A549 (cell line): ENCODE data around the gene HARBI1. TPM values are rescaled to one million over a fixed set of nuclear protein-coding genes. Genes with fewer than 3 reads are reported as not detected.

ENCODE experiments used
- ATAC-seq, 2 experiments: fragments of 200-7000 bp in 1 of 2; fragments of >200 bp in 1 of 2; cut with Nextera tagmentation in 1 of 2; cut with Tn5 transposase in 1 of 2; 3 replicates each; pipeline versions ENCODE4 v1.8.0 to v1.9.1; 2018 to 2020; ENCODE audit warnings: mild to moderate bottlenecking in 1 of 2, moderate library complexity in 1 of 2
- CTCF ChIA-PET: fragments of 300-600 bp; sonication (Branson Sonifier 250); formaldehyde crosslinking; extraction: SDS; loops from one replicate; lab custom pipeline; 2021; ENCODE audit warnings: antibody characterized with exemption, inconsistent platforms; lab: Yijun Ruan, JAX
- POLR2A ChIA-PET: fragments of 350-600 bp; formaldehyde crosslinking; extraction: SDS; loops from one replicate; lab custom pipeline; 2021; ENCODE audit warnings: antibody characterized with exemption, inconsistent platforms; lab: Yijun Ruan, JAX
- DNase-seq, 2 experiments: peaks; one replicate each; pipeline versions ENCODE4 v3.0.0 to v3.0.0-alpha.2; 2011 to 2016; ENCODE audit warnings: low read depth in 1 of 2, low spot score in 1 of 2
- FAIRE-seq: peaks from 2 replicates; lab custom pipeline; 2011; peaks lifted over from hg19 to GRCh38; lab: Jason Lieb, UNC
- H3K27ac ChIP-seq, 2 experiments: fragments of >200 bp; sonication (Bioruptor Twin); formaldehyde crosslinking; 3 replicates each; pipeline ENCODE4 v1.5.1; 2016 to 2017
- H3K4me1 ChIP-seq: fragments of >200 bp; sonication (Bioruptor Twin); formaldehyde crosslinking; 3 replicates; pipeline ENCODE4 v1.6.1; 2016
- H3K4me2 ChIP-seq: fragments of >200 bp; sonication (Bioruptor Twin); formaldehyde crosslinking; 3 replicates; pipeline ENCODE4 v1.6.1; 2016
- H3K4me3 ChIP-seq: fragments of >200 bp; sonication (Bioruptor Twin); formaldehyde crosslinking; 3 replicates; pipeline ENCODE4 v1.5.1; 2016
- H3K9me3 ChIP-seq: fragments of >200 bp; sonication (Bioruptor Twin); formaldehyde crosslinking; 3 replicates; pipeline ENCODE4 v1.6.1; 2016
- CHD4 ChIP-seq: fragments of 200-600 bp; sonication (generic); IDR thresholded peaks from 2 replicates; pipeline ENCODE4 v1.6.1; 2016; ENCODE audit warnings: antibody characterized with exemption, mild to moderate bottlenecking, borderline replicate concordance
- EHMT2 ChIP-seq: fragments of 200-600 bp; sonication (generic); IDR thresholded peaks from 2 replicates; pipeline ENCODE4 v1.6.1; 2016; ENCODE audit warnings: antibody characterized with exemption, low read depth, mild to moderate bottlenecking, moderate library complexity
- ESRRA ChIP-seq: fragments of 150-350 bp; IDR thresholded peaks from 2 replicates; pipeline ENCODE4 v1.6.1; 2014; ENCODE audit warnings: mild to moderate bottlenecking, low read length, borderline replicate concordance
- FOSL2 ChIP-seq, 2 experiments: fragments of 450-650 bp in 1 of 2; fragments of >200 bp in 1 of 2; sonication (Bioruptor Twin) in 1 of 2; formaldehyde crosslinking; IDR thresholded peaks; 2 replicates each; pipeline versions ENCODE4 v1.5.0 to v1.6.1; 2016 to 2020; ENCODE audit warnings: mild to moderate bottlenecking in 1 of 2, moderate library complexity in 1 of 2
- FOXS1 ChIP-seq: fragments of 250-450 bp; sonication (Bioruptor Pico); IDR thresholded peaks from 2 replicates; pipeline ENCODE4 v1.5.0; 2020; ENCODE audit warnings: mild to moderate bottlenecking, moderate library complexity
- HOXA7 ChIP-seq: fragments of 250-450 bp; sonication (Bioruptor Pico); IDR thresholded peaks from 2 replicates; pipeline ENCODE4 v1.5.0; 2020; ENCODE audit warnings: mild to moderate bottlenecking, moderate library complexity
- KDM1A ChIP-seq: fragments of 200-600 bp; sonication (generic); IDR thresholded peaks from 2 replicates; pipeline ENCODE4 v1.6.1; 2016; ENCODE audit warnings: low read depth, mild to moderate bottlenecking
- MAFK ChIP-seq: fragments of 450-650 bp; IDR thresholded peaks from 2 replicates; pipeline ENCODE4 v1.6.1; 2014; ENCODE audit not compliant: partially characterized antibody
- NR3C1 ChIP-seq: fragments of >200 bp; sonication (Bioruptor Twin); formaldehyde crosslinking; IDR thresholded peaks from 3 replicates; pipeline ENCODE4 v1.6.1; 2017
- POLR2AphosphoS2 ChIP-seq: conservative IDR thresholded peaks from 2 replicates; pipeline ENCODE4 v1.6.1; 2012; ENCODE audit warnings: low read length, improper control_type of control experiment, inconsistent platforms
- RCOR1 ChIP-seq: fragments of 150-350 bp; IDR thresholded peaks from 2 replicates; pipeline ENCODE4 v1.6.1; 2014; ENCODE audit warnings: antibody characterized with exemption, low read length, low read depth
- SREBF2 ChIP-seq: fragments of 450-650 bp; IDR thresholded peaks from 2 replicates; pipeline ENCODE4 v1.6.1; 2014; ENCODE audit warnings: mild to moderate bottlenecking, moderate library complexity
- TP53 ChIP-seq: fragments of 250-450 bp; sonication (Bioruptor Pico); IDR thresholded peaks from 2 replicates; pipeline ENCODE4 v1.5.0; 2021; ENCODE audit warnings: mild to moderate bottlenecking, moderate library complexity
- ZNF302 ChIP-seq: fragments of 250-450 bp; sonication (Bioruptor Pico); IDR thresholded peaks from 2 replicates; pipeline ENCODE4 v1.9.0; 2021; ENCODE audit warnings: inconsistent platforms, mild to moderate bottlenecking, moderate library complexity
- WGBS: methylation state at CpG from one replicate; pipeline ENCODE4 v1.1.6; 2017; ENCODE audit errors: missing lambda C conversion rate; 5-methylcytosine and 5-hydroxymethylcytosine counted together
- polyA plus RNA-seq, 4 experiments: library from polyadenylated mRNA; depleted of rRNA in 3 of 4; stranded (reverse); fragments of >200 nt; fragmentation: RNase III in 1 of 4; extraction: RNeasy Plus Mini Kit Qiagen cat#74134 plus additional on column Dnase treatment in 1 of 4; gene quantifications; 2 replicates in 3 of 4; 3 replicates in 1 of 4; pipeline ENCODE4 v1.2.3, GENCODE V29; 2011 to 2017
- TF ChIP-seq, protein P1 (sequence below): fragments of 150-350 bp; IDR thresholded peaks from 2 replicates; pipeline ENCODE4 v1.6.1; 2014; ENCODE audit warnings: low read depth, mild to moderate bottlenecking, low read length
- TF ChIP-seq, protein P2 (sequence below): fragments of 450-650 bp; IDR thresholded peaks from 2 replicates; pipeline ENCODE4 v1.6.1; 2014; ENCODE audit warnings: antibody characterized with exemption

Gene HARBI1
- polyA plus RNA-seq, 2 of the 4 experiments (the other 2 are of a cell fraction), result 5.6 to 5.7 TPM

DNA sequence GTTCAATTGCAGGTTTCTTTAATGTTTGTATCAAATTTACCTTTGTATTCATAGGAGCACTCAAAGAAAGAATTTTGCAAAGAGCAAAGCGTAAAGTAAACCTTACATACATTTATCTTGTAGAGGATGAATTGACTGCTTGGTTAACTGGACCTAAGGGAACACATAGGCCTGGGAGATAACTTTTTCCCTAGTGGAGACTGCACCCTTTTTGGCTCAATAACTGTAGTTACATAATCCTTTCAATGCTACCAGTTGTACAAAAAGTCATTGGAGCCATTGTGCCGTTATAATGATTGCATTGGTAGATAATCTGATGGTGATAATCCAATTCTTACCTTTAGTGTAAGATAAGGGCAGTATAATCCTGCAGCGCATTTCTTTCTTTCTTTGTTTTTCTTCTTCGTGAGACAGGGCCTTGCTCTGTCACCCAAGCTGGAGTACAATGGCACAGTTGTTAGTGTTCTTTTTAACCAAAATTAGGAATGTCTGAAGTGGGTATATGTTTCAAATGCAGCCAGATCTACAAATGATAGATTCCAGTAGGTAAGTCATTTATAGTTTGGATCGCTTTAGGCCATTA lies 18.6 kb upstream of the HARBI1 start:
- no peak for FAIRE-seq
- no peak overlapping the region for H3K27ac ChIP-seq
- 0 out of 3 replicates have a peak, but pooled peaks cover 4% of the 10 kb centered on the region for H3K4me1 ChIP-seq
- ChIA-PET CTCF (no interaction called here), POLR2A (no interaction called here)
- 95% methylated on average over 5 of the region's 5 CpGs for WGBS
- H3K4me3 ChIP-seq, result no peak overlapping the region
- no peak overlapping the region for H3K4me2 ChIP-seq
- no peak for DNase-seq
- H3K9me3 ChIP-seq, result no peaks in the 10 kb centered on the region
- no peak for TF ChIP-seq TP53 (CRISPR knock-in tag)
- no peak for TF ChIP-seq HOXA7 (CRISPR knock-in tag)
- TF ChIP-seq MAFK, result no peak
- TF ChIP-seq ESRRA, result no peak
- no peak for TF ChIP-seq CHD4
- no peak for TF ChIP-seq POLR2AphosphoS2
- TF ChIP-seq ZNF302 (CRISPR knock-in tag), result no peak
- TF ChIP-seq, protein P1, sequence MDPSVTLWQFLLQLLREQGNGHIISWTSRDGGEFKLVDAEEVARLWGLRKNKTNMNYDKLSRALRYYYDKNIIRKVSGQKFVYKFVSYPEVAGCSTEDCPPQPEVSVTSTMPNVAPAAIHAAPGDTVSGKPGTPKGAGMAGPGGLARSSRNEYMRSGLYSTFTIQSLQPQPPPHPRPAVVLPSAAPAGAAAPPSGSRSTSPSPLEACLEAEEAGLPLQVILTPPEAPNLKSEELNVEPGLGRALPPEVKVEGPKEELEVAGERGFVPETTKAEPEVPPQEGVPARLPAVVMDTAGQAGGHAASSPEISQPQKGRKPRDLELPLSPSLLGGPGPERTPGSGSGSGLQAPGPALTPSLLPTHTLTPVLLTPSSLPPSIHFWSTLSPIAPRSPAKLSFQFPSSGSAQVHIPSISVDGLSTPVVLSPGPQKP, result no peak
- TF ChIP-seq FOXS1 (CRISPR knock-in tag), result no peak
- TF ChIP-seq FOSL2 (IDR thresholded peaks at IDR 0.05), result no peak
- TF ChIP-seq FOSL2 (CRISPR knock-in tag; IDR thresholded peaks at IDR 0.05), result no peak
- ATAC-seq, result no peak

DNA sequence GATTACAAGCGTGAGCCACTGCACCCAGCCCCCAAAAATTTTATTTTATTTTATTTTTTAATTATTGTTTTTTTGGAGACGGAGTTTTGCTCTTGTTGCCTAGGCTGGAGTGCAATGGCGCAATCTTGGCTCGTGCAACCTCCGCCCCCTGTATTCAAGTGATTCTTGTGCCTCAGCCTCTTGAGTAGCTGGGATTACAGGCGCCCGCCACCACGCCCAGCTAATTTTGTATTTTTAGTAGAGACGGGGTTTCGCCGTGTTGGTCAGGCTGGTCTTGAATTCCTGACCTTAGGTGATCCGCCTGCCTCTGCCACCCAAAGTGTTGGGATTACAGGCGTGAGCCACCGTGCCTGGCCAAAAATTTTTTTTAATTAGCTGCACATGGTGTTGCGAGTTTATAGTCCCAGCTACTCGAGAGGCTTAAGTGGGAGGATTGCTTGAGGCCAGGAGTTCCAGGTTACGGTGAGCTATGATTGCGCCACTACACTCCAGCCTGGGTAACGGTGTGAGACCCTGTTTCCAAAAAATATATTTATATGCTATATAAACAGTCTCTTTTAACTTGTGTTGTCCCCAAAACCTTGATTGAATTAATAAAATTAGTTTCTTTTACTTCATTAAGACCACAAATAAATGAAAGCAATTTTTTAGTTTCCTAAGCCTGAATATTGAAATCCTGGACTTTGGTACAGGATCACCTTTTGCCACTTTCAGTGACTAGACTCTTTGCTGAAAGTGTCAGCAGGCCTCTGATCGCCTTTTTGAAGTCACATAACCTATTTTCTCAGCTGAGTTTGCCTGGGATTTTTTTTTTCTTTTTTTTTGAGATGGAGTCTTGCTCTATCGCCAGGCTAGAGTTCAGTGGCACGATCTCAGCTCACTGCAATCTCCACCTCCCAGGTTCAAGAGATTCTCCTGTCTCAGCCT lies 16.5 kb upstream of the HARBI1 start:
- ATAC-seq, result no peak
- 94% methylated on average over 22 of the region's 22 CpGs for WGBS
- Histone ChIP-seq H3K4me2 (no peak overlapping the region), H3K4me3 (no peak overlapping the region), H3K4me1 (no peaks in the 10 kb centered on the region)
- POLR2A ChIA-PET, result interaction anchor here (1.1 kb wide), 1 partner anchor 10 kb away, joined by 4 read pairs; no protein-coding TSS in a partner anchor
- no peak for TF ChIP-seq SREBF2
- TF ChIP-seq, protein P2, sequence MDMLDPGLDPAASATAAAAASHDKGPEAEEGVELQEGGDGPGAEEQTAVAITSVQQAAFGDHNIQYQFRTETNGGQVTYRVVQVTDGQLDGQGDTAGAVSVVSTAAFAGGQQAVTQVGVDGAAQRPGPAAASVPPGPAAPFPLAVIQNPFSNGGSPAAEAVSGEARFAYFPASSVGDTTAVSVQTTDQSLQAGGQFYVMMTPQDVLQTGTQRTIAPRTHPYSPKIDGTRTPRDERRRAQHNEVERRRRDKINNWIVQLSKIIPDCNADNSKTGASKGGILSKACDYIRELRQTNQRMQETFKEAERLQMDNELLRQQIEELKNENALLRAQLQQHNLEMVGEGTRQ, result no peak
- TF ChIP-seq, all 56 proteins: peak for 0
- CTCF ChIA-PET, result interaction anchor here (0.6 to 2.9 kb wide), 5 partner anchors 13 to 143 kb away, joined by 3 to 11 read pairs (median 3); partner anchors contain the start of genes ATG13 and HARBI1
- Histone ChIP-seq H3K9me3 (no peaks in the 10 kb centered on the region), H3K27ac (no peak overlapping the region)
- FAIRE-seq (no peak), DNase-seq (no peak)

DNA sequence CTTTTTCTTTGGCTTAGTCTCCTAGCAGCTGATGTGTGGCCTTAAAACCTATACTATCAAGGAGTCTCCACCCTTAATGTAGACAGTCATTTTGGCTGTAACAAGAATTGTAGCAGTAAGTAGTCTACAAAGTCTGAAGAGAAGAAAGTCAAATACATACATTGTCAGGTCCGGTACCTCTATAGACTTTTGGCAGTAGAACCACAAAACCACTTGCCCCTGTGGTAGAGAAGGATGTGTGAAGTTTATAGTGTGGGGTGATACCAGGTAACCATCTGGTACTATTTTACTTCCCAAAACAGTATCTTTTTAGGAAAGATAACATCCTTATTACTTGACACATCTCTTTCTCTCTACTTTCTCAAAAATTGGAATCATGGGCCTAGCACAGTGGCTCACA lies 15.5 kb upstream of the HARBI1 start:
- H3K4me2 ChIP-seq, result no peak overlapping the region
- ChIA-PET CTCF (interaction anchor here (1.0 to 2.9 kb wide), 2 partner anchors 10 to 15 kb away, joined by 3 to 11 read pairs; partner anchors contain the start of genes ATG13 and HARBI1), POLR2A (no interaction called here)
- DNase-seq, result no peak
- H3K27ac ChIP-seq, result no peak overlapping the region
- H3K4me1 ChIP-seq, result no peaks in the 10 kb centered on the region
- H3K9me3 ChIP-seq, result no peaks in the 10 kb centered on the region
- no peak overlapping the region for H3K4me3 ChIP-seq
- 89% methylated on average over 1 of the region's 1 CpG for WGBS
- TF ChIP-seq KDM1A, result no peak
- TF ChIP-seq, protein P2, result no peak
- TF ChIP-seq HOXA7 (CRISPR knock-in tag), result no peak
- no peak for TF ChIP-seq NR3C1
- no peak for TF ChIP-seq EHMT2
- TF ChIP-seq RCOR1, result no peak
- TF ChIP-seq ESRRA, result no peak
- no peak for FAIRE-seq
- no peak for ATAC-seq
